Measurements from ENCODE around the gene LEKR1.

DNA sequence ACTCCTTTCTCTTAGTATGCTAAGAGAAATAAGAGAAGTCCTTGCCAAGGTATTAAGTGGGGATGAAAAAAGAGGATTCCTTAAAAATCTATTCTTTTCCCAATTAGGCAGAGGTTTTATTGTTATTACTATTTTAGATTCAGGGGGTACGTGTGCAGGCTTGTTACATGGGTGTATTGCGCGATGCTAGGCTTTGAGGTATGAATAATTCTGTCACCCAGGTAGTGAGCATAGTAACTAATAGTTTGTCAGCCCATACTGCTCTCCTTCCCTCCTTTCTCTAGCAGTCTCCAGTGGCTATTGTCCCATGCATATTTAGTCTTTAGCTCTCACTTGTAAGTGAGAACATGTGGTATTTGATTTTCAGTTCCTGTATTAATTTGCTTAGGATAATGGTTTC, 83.9 kb downstream of the LEKR1 start:
- no peak for TF ChIP-seq CTCF (IDR thresholded peaks at IDR 0.05; ENCODE audit: low read depth, low read length)
- no peak for TF ChIP-seq EZH2phosphoT487 (IDR thresholded peaks at IDR 0.05; ENCODE audit: low read depth)

All from OCI-LY3 (cell line).